ENCODE data around the gene RYR2. TPM values are rescaled to one million over a fixed set of nuclear protein-coding genes. Genes with fewer than 3 reads are reported as not detected.

RYR2 gene
- total RNA-seq, 2 donors from 2014 or later: 59.0 to 75.9 TPM

GRCh38 chr1:237183963-237184540 lies 142.1 kb downstream of the RYR2 start:
- no peaks in the 10 kb centered on the region for H3K9me3 ChIP-seq
- DNase-seq (ENCODE audit: low spot score) (no peak), ATAC-seq (ENCODE audit: insufficient number of reproducible peaks, low FRiP score, low read depth) (no peak)
- peaks cover 19 to 71% of the 10 kb centered on the region in 2 donors for H3K4me1 ChIP-seq (ENCODE audit: control insufficient read depth in 1 of 2, low read depth in 2 of 2)
- no peaks in the 10 kb centered on the region for H3K27me3 ChIP-seq (replicated peaks; ENCODE audit: insufficient read depth)
- no peak overlapping the region for H3K27ac ChIP-seq
- H3K36me3 ChIP-seq: no peaks in the 10 kb centered on the region
- TF ChIP-seq CTCF (IDR thresholded peaks at IDR 0.05): no peak
- no peak overlapping the region for H3K4me3 ChIP-seq

DNA sequence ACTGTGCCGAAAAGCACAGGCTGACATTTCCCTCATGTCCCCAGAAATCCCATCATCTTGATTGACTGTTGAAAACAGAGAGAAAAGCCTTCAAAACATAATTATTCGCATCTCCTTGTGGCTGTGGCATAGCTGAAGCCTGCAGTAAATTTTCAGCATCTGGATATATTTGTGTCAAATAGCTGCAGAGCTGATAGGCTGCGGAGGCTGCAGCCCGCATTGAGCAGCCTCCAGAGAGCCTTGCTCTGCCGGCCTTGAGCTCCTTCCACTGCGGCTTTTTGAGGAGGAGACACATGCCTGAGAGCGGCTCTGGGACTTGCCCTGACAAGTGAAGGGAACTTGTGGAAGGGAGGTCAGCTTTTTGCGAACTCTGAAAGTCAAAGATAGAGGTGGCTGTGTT lies 144.7 kb downstream of the RYR2 start:
- Histone ChIP-seq H3K27me3 (replicated peaks; ENCODE audit: insufficient read depth) (no peaks in the 10 kb centered on the region), H3K9me3 (no peaks in the 10 kb centered on the region), H3K27ac (peak overlapping the region; percentile 2 to 32), H3K4me3 (peak overlapping the region; percentile 19), H3K36me3 (no peaks in the 10 kb centered on the region), H3K4me1 (ENCODE audit: control insufficient read depth in 1 of 2, low read depth in 2 of 2) (peaks cover 17 to 64% of the 10 kb centered on the region in 2 donors)
- DNase-seq (ENCODE audit: low spot score) (no peak), ATAC-seq (ENCODE audit: insufficient number of reproducible peaks, low FRiP score, low read depth) (no peak)
- no peak for TF ChIP-seq CTCF (IDR thresholded peaks at IDR 0.05)

DNA sequence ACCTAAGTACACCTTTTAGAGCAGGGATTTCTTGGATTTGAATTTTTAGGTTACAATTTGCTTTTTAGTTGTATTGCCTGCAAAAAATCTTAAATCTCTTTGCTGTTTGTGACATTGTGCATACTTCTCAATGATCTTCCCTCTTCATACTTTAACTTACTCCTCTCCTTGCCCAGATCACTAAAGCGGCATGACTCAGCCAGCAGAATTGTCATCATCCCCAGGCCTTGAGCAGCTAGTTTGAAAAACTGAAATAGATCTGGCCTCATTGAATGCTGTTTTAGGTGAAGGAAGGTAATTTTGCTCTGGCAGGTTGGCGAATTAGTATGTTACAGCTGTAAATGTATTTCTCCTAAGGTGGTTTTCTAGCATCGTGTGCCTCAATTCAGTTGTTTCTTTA lies 145.9 kb downstream of the RYR2 start:
- DNase-seq (ENCODE audit: low spot score): no peak
- no peaks in the 10 kb centered on the region for H3K36me3 ChIP-seq
- TF ChIP-seq CTCF (IDR thresholded peaks at IDR 0.05): no peak

DNA sequence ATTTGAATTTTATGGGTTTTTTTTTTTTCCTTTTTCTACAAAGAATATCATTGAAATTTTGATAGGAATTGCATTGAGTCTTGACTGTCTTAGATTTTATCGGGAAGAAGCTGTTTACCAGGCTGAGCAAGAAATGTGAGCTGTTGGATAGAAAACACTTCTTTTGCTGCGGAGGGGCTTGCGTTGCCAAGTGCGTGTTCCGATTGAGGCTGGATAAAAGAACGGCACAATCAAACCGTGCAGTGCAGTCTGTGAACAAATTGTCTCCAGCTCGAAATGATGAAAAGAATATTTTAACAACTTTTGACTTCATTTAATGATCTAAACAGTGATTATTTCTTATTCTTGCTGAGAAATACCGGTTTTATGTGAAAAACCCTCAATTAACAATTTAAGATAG lies 149.4 kb downstream of the RYR2 start:
- Histone ChIP-seq H3K36me3 (no peaks in the 10 kb centered on the region), H3K9me3 (no peaks in the 10 kb centered on the region), H3K4me1 (ENCODE audit: control insufficient read depth in 1 of 2, low read depth in 2 of 2) (peaks cover 11 to 43% of the 10 kb centered on the region in 2 donors), H3K27me3 (replicated peaks; ENCODE audit: insufficient read depth) (no peaks in the 10 kb centered on the region), H3K27ac (no peak overlapping the region), H3K4me3 (no peak overlapping the region)
- no peak for DNase-seq (ENCODE audit: low spot score)
- TF ChIP-seq CTCF (IDR thresholded peaks at IDR 0.05): no peak
- no peak for ATAC-seq (ENCODE audit: insufficient number of reproducible peaks, low FRiP score, low read depth)

More for the DNA sequence above, 145.9 kb downstream of the RYR2 start:
- H3K4me3 ChIP-seq: no peak overlapping the region
- H3K9me3 ChIP-seq: no peaks in the 10 kb centered on the region
- H3K27me3 ChIP-seq (replicated peaks; ENCODE audit: insufficient read depth): no peaks in the 10 kb centered on the region
- H3K27ac ChIP-seq: no peak overlapping the region
- ATAC-seq (ENCODE audit: insufficient number of reproducible peaks, low FRiP score, low read depth): no peak
- peaks cover 16 to 56% of the 10 kb centered on the region in 2 donors for H3K4me1 ChIP-seq (ENCODE audit: control insufficient read depth in 1 of 2, low read depth in 2 of 2)

GRCh38 chr1:237197470-237198425 lies 155.8 kb downstream of the RYR2 start:
- no peaks in the 10 kb centered on the region for H3K9me3 ChIP-seq
- ATAC-seq (ENCODE audit: insufficient number of reproducible peaks, low FRiP score, low read depth): no peak
- H3K4me3 ChIP-seq: no peak overlapping the region
- no peak for TF ChIP-seq CTCF (IDR thresholded peaks at IDR 0.05)
- no peak overlapping the region for H3K27ac ChIP-seq
- H3K36me3 ChIP-seq: no peaks in the 10 kb centered on the region
- DNase-seq (ENCODE audit: low spot score): no peak
- no peaks in the 10 kb centered on the region for H3K27me3 ChIP-seq (replicated peaks; ENCODE audit: insufficient read depth)
- peaks cover 3 to 31% of the 10 kb centered on the region in 2 donors for H3K4me1 ChIP-seq (ENCODE audit: control insufficient read depth in 1 of 2, low read depth in 2 of 2)
